NCI-H1436 (cell line): ENCODE measurements around the gene GALM.

Experiments used
- DNase-seq: peaks from one replicate; lab custom pipeline; 2025; lab: John Stamatoyannopoulos, UW

The GALM gene

DNA sequence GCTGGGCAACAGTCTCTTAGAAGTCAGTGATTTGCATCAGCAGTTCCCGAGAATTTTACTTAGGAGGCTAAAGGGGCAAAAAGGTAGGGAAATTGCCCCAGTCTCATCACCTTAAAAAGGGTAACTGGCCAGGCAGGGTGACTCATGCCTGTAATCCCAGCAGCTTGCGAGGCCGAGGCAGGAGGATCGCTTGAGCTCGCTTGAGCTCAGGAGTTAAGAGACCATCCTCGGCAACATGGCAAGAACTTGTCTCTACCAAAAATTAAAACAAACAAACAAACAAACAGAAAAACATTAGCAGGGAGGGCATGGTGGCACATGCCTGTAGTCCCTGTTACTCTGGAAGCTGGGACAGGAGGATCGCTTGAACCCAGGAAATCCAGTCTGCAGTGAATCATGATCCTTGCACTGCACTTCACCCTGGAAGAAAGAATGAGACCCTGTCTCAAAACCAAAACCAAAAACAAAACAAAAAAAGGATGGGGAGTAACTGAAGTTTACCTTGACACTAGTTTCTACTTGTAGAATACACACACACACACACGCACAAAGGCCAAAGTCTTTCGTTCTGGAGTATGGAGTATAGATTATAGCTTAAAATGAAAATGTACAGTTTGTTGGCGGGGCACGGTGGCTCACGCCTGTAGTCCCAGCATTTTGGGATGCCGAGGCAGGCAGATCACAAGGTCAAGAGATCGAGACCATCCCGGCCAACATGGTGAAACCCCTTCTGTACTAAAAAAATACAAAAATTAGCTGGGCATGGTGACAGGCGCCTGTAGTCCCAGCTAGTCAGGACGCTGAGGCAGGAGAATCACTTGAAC is 109.4 kb downstream of the GALM start:
- DNase-seq: no peak

- DNase-seq: no peak
Observed at GRCh38 chr2:38775921-38776225, 110.0 kb downstream of the GALM start.

GRCh38 chr2:38776531-38776930 is 110.6 kb downstream of the GALM start:
- no peak for DNase-seq

DNA sequence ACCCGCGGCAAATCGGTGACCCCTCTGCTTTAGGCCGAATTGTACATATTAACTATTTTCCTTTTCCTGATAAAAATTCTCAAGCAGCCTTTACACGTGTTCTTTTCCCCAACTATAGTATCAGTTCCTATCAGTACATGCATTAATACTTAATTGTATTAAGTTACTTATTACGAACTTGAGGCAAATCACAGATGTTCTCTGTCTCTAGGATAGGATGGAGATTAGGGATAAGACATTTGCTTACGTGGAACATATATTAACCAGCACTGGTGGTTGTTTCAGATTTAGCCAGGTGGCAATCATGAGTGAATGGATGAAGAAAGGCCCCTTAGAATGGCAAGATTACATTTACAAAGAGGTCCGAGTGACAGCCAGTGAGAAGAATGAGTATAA is 112.8 kb downstream of the GALM start:
- no peak for DNase-seq

GRCh38 chr2:38783586-38783985 is 117.7 kb downstream of the GALM start:
- no peak for DNase-seq
